SK-N-SH treated with all-trans-retinoic acid at 6 μM for 48 hours (cell line): ENCODE results near the gene ACAP2.

ENCODE experiments used
- ATAC-seq: fragments of 200-7000 bp; cut with Tn5 transposase; 3 replicates; pipeline ENCODE4 v1.9.1; 2020; ENCODE audit warnings: mild to moderate bottlenecking, moderate library complexity
- ARNTL ChIP-seq: fragments of 450-650 bp; formaldehyde crosslinking; IDR thresholded peaks from 2 replicates; pipeline ENCODE4 v1.5.0; 2020; ENCODE audit warnings: low read depth, mild to moderate bottlenecking, moderate library complexity, borderline replicate concordance
- BACH2 ChIP-seq: fragments of 250-450 bp; sonication (Bioruptor Pico); IDR thresholded peaks from 2 replicates; pipeline ENCODE4 v1.9.0; 2021; ENCODE audit warnings: mild to moderate bottlenecking, borderline replicate concordance
- CSDC2 ChIP-seq: fragments of 250-450 bp; sonication (Bioruptor Pico); IDR thresholded peaks from 2 replicates; pipeline ENCODE4 v1.5.0; 2020; ENCODE audit warnings: mild to moderate bottlenecking, moderate library complexity
- GLIS3 ChIP-seq: fragments of 250-450 bp; sonication (Bioruptor Pico); IDR thresholded peaks from 2 replicates; pipeline ENCODE4 v1.5.0; 2020; ENCODE audit warnings: mild to moderate bottlenecking, moderate library complexity
- ISL1 ChIP-seq: fragments of 250-450 bp; sonication (Bioruptor Pico); IDR thresholded peaks from 2 replicates; pipeline ENCODE4 v2.1.2; 2022; ENCODE audit warnings: mild to moderate bottlenecking, moderate library complexity
- OSR1 ChIP-seq: fragments of 250-450 bp; sonication (Bioruptor Pico); IDR thresholded peaks from 2 replicates; pipeline ENCODE4 v1.8.0; 2022; ENCODE audit warnings: moderate library complexity, mild to moderate bottlenecking, inconsistent platforms
- PPARA ChIP-seq: fragments of 250-450 bp; sonication (Bioruptor Pico); IDR thresholded peaks from 2 replicates; pipeline ENCODE4 v1.5.0; 2020; ENCODE audit warnings: mild to moderate bottlenecking, borderline replicate concordance
- RARB ChIP-seq: fragments of 250-450 bp; sonication (Bioruptor Pico); IDR thresholded peaks from 2 replicates; pipeline ENCODE4 v1.8.0; 2021; ENCODE audit warnings: mild to moderate bottlenecking, moderate library complexity
- SNAI2 ChIP-seq: fragments of 250-450 bp; sonication (Bioruptor Pico); IDR thresholded peaks from 2 replicates; pipeline ENCODE4 v1.5.0; 2020; ENCODE audit warnings: mild to moderate bottlenecking, moderate library complexity
- TOX ChIP-seq: fragments of 250-450 bp; sonication (Bioruptor Pico); IDR thresholded peaks from 2 replicates; pipeline ENCODE4 v1.8.0; 2021; ENCODE audit warnings: mild to moderate bottlenecking, moderate library complexity, borderline replicate concordance
- ZC3H10 ChIP-seq: fragments of 250-450 bp; sonication (Bioruptor Pico); IDR thresholded peaks from 2 replicates; pipeline ENCODE4 v1.5.1; 2021; ENCODE audit warnings: mild to moderate bottlenecking, moderate library complexity
- ZFP3 ChIP-seq: fragments of 250-450 bp; sonication (Bioruptor Pico); IDR thresholded peaks from 2 replicates; pipeline ENCODE4 v1.5.0; 2020; ENCODE audit warnings: mild to moderate bottlenecking, moderate library complexity
- ZFP30 ChIP-seq: fragments of 450-650 bp; formaldehyde crosslinking; IDR thresholded peaks from 2 replicates; pipeline ENCODE4 v1.5.0; 2022; ENCODE audit warnings: mild to moderate bottlenecking, moderate library complexity
- ZNF565 ChIP-seq: fragments of 450-650 bp; formaldehyde crosslinking; conservative IDR thresholded peaks from 2 replicates; pipeline ENCODE4 v1.5.0; 2020; ENCODE audit warnings: low read depth, mild to moderate bottlenecking, moderate library complexity
- ZNF70 ChIP-seq: fragments of 450-650 bp; formaldehyde crosslinking; IDR thresholded peaks from 2 replicates; pipeline ENCODE4 v1.5.0; 2020; ENCODE audit warnings: mild to moderate bottlenecking, moderate library complexity
- ZNF8 ChIP-seq: fragments of 450-650 bp; formaldehyde crosslinking; IDR thresholded peaks from 2 replicates; pipeline ENCODE4 v1.5.0; 2020; ENCODE audit warnings: mild to moderate bottlenecking, moderate library complexity
- TF ChIP-seq, protein P1 (sequence below): fragments of 250-450 bp; sonication (Bioruptor Pico); IDR thresholded peaks from 2 replicates; pipeline ENCODE4 v1.8.0; 2021; ENCODE audit warnings: low read depth, mild to moderate bottlenecking, moderate library complexity, borderline replicate concordance
- TF ChIP-seq, protein P2 (sequence below): fragments of 250-450 bp; sonication (Bioruptor Pico); IDR thresholded peaks from 2 replicates; pipeline ENCODE4 v1.5.1; 2020; ENCODE audit warnings: low read depth, mild to moderate bottlenecking, moderate library complexity
- TF ChIP-seq, protein P3 (sequence below): fragments of 250-450 bp; sonication (Bioruptor Pico); IDR thresholded peaks from 2 replicates; pipeline ENCODE4 v1.5.0; 2020; ENCODE audit warnings: mild to moderate bottlenecking, moderate library complexity
- TF ChIP-seq, protein P4 (sequence below): fragments of 250-450 bp; sonication (Bioruptor Pico); IDR thresholded peaks from 2 replicates; pipeline ENCODE4 v1.8.0; 2020; ENCODE audit warnings: mild to moderate bottlenecking, moderate library complexity, borderline replicate concordance

ACAP2 gene

DNA sequence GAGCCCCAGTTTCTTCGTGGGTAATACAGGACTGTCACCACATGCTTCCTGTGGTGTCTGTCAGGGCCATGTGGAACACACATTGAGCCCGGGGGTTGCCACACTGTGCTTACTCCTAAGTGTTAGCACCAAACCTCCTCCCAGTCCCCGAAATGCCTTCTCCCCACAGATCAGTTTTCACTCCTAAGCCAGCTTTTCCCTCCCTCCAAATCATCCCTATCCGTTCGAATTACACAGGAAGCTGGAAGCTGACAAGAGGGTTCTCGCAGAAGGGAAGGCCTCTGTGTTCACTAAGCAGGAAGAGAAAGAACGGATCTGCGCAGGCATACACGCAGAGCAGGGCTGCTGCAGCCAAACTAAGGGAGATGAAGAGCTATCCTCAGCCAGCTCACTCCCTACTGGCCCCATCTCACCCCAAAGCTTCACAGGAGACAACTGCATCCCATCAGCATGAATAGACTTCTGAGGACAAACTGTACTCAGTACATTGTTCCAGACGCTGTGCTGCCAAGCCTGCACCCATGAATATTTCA is 204.2 kb downstream of the ACAP2 start:
- TF ChIP-seq SNAI2 (CRISPR knock-in tag): no peak
- no peak for TF ChIP-seq ZC3H10 (CRISPR knock-in tag)
- TF ChIP-seq, protein P1, sequence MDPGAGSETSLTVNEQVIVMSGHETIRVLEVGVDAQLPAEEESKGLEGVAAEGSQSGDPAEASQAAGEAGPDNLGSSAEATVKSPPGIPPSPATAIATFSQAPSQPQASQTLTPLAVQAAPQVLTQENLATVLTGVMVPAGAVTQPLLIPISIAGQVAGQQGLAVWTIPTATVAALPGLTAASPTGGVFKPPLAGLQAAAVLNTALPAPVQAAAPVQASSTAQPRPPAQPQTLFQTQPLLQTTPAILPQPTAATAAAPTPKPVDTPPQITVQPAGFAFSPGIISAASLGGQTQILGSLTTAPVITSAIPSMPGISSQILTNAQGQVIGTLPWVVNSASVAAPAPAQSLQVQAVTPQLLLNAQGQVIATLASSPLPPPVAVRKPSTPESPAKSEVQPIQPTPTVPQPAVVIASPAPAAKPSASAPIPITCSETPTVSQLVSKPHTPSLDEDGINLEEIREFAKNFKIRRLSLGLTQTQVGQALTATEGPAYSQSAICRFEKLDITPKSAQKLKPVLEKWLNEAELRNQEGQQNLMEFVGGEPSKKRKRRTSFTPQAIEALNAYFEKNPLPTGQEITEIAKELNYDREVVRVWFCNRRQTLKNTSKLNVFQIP (CRISPR knock-in tag): no peak
- TF ChIP-seq OSR1: no peak
- TF ChIP-seq BACH2 (CRISPR knock-in tag): no peak
- TF ChIP-seq ZFP30 (CRISPR knock-in tag): no peak
- TF ChIP-seq, protein P2, sequence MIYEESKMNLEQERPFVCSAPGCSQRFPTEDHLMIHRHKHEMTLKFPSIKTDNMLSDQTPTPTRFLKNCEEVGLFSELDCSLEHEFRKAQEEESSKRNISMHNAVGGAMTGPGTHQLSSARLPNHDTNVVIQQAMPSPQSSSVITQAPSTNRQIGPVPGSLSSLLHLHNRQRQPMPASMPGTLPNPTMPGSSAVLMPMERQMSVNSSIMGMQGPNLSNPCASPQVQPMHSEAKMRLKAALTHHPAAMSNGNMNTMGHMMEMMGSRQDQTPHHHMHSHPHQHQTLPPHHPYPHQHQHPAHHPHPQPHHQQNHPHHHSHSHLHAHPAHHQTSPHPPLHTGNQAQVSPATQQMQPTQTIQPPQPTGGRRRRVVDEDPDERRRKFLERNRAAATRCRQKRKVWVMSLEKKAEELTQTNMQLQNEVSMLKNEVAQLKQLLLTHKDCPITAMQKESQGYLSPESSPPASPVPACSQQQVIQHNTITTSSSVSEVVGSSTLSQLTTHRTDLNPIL (CRISPR knock-in tag): no peak
- TF ChIP-seq ZFP3 (CRISPR knock-in tag): no peak
- no peak for ATAC-seq

DNA sequence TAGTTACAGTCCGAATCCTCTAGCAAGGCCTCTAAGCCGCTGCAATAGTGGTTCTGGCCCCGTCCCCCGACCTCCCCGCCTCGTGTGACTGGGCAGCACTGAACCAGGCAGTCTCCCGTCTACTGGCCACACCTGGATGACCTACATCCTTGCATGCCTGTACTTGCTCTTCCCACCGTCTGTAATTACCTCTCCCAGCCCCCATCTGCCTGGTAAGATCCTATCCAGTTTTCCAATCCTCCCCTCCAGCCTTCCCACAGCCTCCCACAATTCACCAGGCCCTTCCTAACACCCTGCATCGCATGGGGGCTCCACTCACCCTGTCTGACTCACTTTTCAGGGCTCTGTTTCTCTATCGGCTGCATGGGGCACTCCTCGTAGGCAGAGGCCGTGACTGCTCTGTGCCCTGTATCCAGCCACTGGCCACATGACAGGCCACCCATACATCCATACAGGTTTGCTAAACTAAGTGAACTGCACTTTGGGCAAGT is 204.7 kb downstream of the ACAP2 start:
- no peak for TF ChIP-seq TOX (CRISPR knock-in tag)
- no peak for ATAC-seq

DNA sequence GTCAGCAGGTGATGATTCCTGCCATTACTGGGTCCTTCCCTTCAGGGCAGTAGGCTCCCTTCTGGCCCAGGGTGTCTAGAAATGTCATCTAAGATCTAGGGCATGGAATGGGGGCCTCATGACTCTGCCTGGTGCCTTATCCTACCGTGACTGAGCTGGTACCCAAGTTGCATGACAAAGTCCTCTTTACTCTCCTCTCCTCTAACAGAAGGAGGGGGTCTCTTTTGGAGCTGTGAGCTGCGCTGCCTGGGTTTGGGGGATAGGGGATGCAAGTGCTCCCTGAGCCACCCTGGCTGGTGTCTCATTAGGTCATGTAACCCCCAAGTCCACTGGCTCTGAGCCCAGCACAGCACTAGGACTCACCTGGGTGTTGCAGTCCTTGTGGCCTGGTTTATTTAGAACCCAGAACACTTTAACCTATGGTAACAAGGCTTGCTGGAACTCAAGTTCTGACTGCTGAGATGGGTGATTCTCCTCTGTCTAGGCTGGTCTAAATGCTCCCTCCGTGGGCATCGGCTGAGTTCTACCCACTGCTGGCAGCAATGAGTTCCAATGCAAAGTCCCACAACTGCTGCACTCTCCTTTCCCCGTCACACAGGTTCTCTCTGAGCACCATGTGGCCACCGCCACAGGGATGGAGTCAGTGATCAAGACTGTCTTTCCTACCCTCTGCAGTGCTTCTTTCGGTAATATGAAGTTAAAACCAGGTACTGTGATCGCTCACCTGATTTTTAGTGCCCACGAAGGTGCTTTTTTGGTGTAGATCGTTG is 205.8 kb downstream of the ACAP2 start:
- TF ChIP-seq ZC3H10 (CRISPR knock-in tag) (no peak), ZNF8 (no peak), SNAI2 (CRISPR knock-in tag) (no peak), RARB (CRISPR knock-in tag) (no peak), OSR1 (no peak), PPARA (no peak), TOX (CRISPR knock-in tag) (no peak), CSDC2 (CRISPR knock-in tag) (no peak)
- TF ChIP-seq, protein P3, sequence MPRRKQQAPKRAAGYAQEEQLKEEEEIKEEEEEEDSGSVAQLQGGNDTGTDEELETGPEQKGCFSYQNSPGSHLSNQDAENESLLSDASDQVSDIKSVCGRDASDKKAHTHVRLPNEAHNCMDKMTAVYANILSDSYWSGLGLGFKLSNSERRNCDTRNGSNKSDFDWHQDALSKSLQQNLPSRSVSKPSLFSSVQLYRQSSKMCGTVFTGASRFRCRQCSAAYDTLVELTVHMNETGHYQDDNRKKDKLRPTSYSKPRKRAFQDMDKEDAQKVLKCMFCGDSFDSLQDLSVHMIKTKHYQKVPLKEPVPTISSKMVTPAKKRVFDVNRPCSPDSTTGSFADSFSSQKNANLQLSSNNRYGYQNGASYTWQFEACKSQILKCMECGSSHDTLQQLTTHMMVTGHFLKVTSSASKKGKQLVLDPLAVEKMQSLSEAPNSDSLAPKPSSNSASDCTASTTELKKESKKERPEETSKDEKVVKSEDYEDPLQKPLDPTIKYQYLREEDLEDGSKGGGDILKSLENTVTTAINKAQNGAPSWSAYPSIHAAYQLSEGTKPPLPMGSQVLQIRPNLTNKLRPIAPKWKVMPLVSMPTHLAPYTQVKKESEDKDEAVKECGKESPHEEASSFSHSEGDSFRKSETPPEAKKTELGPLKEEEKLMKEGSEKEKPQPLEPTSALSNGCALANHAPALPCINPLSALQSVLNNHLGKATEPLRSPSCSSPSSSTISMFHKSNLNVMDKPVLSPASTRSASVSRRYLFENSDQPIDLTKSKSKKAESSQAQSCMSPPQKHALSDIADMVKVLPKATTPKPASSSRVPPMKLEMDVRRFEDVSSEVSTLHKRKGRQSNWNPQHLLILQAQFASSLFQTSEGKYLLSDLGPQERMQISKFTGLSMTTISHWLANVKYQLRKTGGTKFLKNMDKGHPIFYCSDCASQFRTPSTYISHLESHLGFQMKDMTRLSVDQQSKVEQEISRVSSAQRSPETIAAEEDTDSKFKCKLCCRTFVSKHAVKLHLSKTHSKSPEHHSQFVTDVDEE (CRISPR knock-in tag): no peak
- no peak for ATAC-seq

DNA sequence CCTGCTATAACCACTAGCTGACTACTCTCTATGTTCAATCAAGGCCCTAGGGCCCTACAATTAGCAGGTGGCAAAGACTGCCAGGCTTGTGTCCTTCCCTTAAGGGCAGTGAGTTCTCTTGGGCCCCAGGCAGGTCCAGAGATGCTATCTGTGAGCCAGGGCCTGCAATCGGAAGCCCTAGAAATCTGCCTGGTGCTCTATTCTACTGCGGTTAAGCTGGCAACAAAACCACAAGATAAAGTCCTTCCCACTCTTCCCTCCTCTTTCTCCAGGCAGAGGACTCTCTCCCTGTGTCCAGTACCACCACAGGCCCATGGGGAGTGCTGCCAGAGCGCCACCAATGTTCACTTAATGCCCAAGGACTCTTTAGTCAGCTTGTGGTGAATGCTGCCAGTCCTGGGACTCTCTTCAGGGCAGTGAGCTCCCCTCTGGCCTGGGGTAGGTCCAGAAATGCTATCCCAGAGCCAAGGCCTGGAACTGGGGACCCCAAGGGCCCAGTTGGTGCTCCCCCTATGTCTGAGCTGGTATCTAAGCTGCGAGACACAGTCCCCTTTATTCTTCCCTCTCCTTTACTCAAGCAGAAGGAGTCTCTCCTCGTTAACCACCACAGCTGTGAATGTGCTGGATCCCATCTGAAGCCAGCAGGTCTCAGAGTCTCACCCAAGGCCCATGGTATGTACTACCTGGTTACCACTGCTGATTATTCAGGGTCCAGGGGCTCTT is 206.6 kb downstream of the ACAP2 start:
- ATAC-seq: no peak
- TF ChIP-seq TOX (CRISPR knock-in tag): no peak
- TF ChIP-seq ISL1 (CRISPR knock-in tag): no peak
- no peak for TF ChIP-seq ZFP3 (CRISPR knock-in tag)
- no peak for TF ChIP-seq ZNF70 (CRISPR knock-in tag)
- no peak for TF ChIP-seq GLIS3 (CRISPR knock-in tag)
- TF ChIP-seq, protein P2 (CRISPR knock-in tag): no peak
- TF ChIP-seq, protein P4, sequence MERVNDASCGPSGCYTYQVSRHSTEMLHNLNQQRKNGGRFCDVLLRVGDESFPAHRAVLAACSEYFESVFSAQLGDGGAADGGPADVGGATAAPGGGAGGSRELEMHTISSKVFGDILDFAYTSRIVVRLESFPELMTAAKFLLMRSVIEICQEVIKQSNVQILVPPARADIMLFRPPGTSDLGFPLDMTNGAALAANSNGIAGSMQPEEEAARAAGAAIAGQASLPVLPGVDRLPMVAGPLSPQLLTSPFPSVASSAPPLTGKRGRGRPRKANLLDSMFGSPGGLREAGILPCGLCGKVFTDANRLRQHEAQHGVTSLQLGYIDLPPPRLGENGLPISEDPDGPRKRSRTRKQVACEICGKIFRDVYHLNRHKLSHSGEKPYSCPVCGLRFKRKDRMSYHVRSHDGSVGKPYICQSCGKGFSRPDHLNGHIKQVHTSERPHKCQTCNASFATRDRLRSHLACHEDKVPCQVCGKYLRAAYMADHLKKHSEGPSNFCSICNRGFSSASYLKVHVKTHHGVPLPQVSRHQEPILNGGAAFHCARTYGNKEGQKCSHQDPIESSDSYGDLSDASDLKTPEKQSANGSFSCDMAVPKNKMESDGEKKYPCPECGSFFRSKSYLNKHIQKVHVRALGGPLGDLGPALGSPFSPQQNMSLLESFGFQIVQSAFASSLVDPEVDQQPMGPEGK: no peak
- no peak for TF ChIP-seq BACH2 (CRISPR knock-in tag)
- no peak for TF ChIP-seq ZC3H10 (CRISPR knock-in tag)
- TF ChIP-seq ZFP30 (CRISPR knock-in tag): no peak
- TF ChIP-seq ZNF565 (CRISPR knock-in tag): no peak
- no peak for TF ChIP-seq RARB (CRISPR knock-in tag)
- TF ChIP-seq ARNTL (CRISPR knock-in tag): no peak
- no peak for TF ChIP-seq SNAI2 (CRISPR knock-in tag)
